K562 (cell line): Measurements from ENCODE around the gene ALOXE3. TPM values are rescaled to one million over a fixed set of nuclear protein-coding genes. Genes with fewer than 3 reads are reported as not detected.
A peak's percentile ranks its signal among the peaks of the same experiment; 100 is the strongest.

Source experiments
- ARID1B ChIP-seq: fragments of 450-650 bp; IDR thresholded peaks from 2 replicates; pipeline ENCODE4 v1.6.1; 2016; ENCODE audit warnings: antibody characterized with exemption, mild to moderate bottlenecking, inconsistent platforms
- ARNT ChIP-seq, 2 experiments: fragments of 450-650 bp; IDR thresholded peaks; 2 replicates each; pipeline ENCODE4 v1.6.1; 2016; ENCODE audit warnings: mild to moderate bottlenecking in 1 of 2
- CBX2 ChIP-seq: fragments of 200-600 bp; sonication (generic); IDR thresholded peaks from one replicate; pipeline ENCODE4 v1.6.1; 2012; ENCODE audit warnings: mild to moderate bottlenecking, low read length, inconsistent platforms; ENCODE audit not compliant: insufficient read depth, poor library complexity, severe bottlenecking
- ESRRB ChIP-seq: fragments of 250-450 bp; sonication (Bioruptor Pico); IDR thresholded peaks from 2 replicates; pipeline ENCODE4 v1.5.0; 2020; ENCODE audit warnings: mild to moderate bottlenecking, moderate library complexity, borderline replicate concordance
- FOSL1 ChIP-seq: fragments of 200-800 bp; sonication (Bioruptor generic); conservative IDR thresholded peaks from 2 replicates; pipeline ENCODE4 v1.6.1; 2016; ENCODE audit warnings: missing genetic modification characterization, missing compliant biosample characterization
- GATA2 ChIP-seq: sonication (generic); formaldehyde crosslinking; IDR thresholded peaks from 2 replicates; pipeline ENCODE4 v1.4.0; 2020; ENCODE audit warnings: mild to moderate bottlenecking, missing genetic modification reagents
- KLF6 ChIP-seq: fragments of 250-450 bp; sonication (Bioruptor Pico); IDR thresholded peaks from 2 replicates; pipeline ENCODE4 v1.4.0; 2020; ENCODE audit warnings: mild to moderate bottlenecking, moderate library complexity, borderline replicate concordance
- NR2C1 ChIP-seq, 2 experiments: fragments of 450-650 bp; IDR thresholded peaks; 2 replicates each; pipeline ENCODE4 v1.6.1; 2017; ENCODE audit warnings: mild to moderate bottlenecking in 2 of 2, antibody characterized with exemption in 1 of 2, inconsistent platforms in 1 of 2, missing compliant biosample characterization in 1 of 2, missing genetic modification characterization in 1 of 2
- NUFIP1 ChIP-seq: fragments of 450-650 bp; IDR thresholded peaks from 2 replicates; pipeline ENCODE4 v1.6.1; 2018; ENCODE audit not compliant: partially characterized antibody
- PRMT5 ChIP-seq: sonication (generic); formaldehyde crosslinking; IDR thresholded peaks from 2 replicates; pipeline ENCODE4 v1.5.0; 2020; ENCODE audit warnings: missing genetic modification reagents
- RBBP5 ChIP-seq: fragments of 200-600 bp; sonication (generic); IDR thresholded peaks from 2 replicates; pipeline ENCODE4 v1.6.1; 2012; ENCODE audit warnings: borderline replicate concordance, mild to moderate bottlenecking, low read length, control low read depth, inconsistent platforms; ENCODE audit not compliant: insufficient read depth, poor library complexity, severe bottlenecking
- ZFP1 ChIP-seq: fragments of 450-650 bp; formaldehyde crosslinking; IDR thresholded peaks from 2 replicates; pipeline ENCODE4 v1.4.0; 2020; ENCODE audit warnings: mild to moderate bottlenecking, mixed read lengths
- ZNF551 ChIP-seq: fragments of 250-450 bp; sonication (Bioruptor Pico); IDR thresholded peaks from 2 replicates; pipeline ENCODE4 v1.5.0; 2021; ENCODE audit warnings: mild to moderate bottlenecking, moderate library complexity
- polyA plus RNA-seq, 8 experiments: library from polyadenylated mRNA; depleted of rRNA in 4 of 8; stranded (reverse) in 5 of 8; unstranded in 3 of 8; fragments of >200 nt; fragmentation: Nextera tagmentation in 2 of 8; fragmentation: Illumina TruSeq in 1 of 8; extraction: Ambion mirVana in 2 of 8; extraction: Trizol in 1 of 8; gene quantifications; 2 replicates each; pipeline versions ENCODE4 v1.2.1 to v1.2.3, GENCODE V29; 2011 to 2014; ENCODE audit warnings: inconsistent platforms in 1 of 8, missing spikeins in 1 of 8
- total RNA-seq, 7 experiments: library from RNA; depleted of rRNA in 6 of 7; stranded (reverse); fragments of >200 nt in 6 of 7; fragmentation: Illumina TruSeq in 2 of 7; extraction: Trizol in 2 of 7; gene quantifications; 2 replicates each; pipeline versions ENCODE4 v1.2.1 to v1.2.3, GENCODE V29; 2011 to 2021; ENCODE audit warnings: low replicate concordance in 1 of 7
- TF ChIP-seq, protein P1 (sequence below): fragments of 200-400 bp; formaldehyde crosslinking; IDR thresholded peaks from 2 replicates; pipeline ENCODE4 v1.6.1; 2017; ENCODE audit warnings: mild to moderate bottlenecking, low read depth, low read length, moderate library complexity
- TF ChIP-seq, protein P2 (sequence below): fragments of 250-450 bp; sonication (Bioruptor Pico); IDR thresholded peaks from 2 replicates; pipeline ENCODE4 v1.6.1; 2021; ENCODE audit warnings: mild to moderate bottlenecking

Gene ALOXE3
- total and polyA plus RNA-seq, 9 of the 15 experiments (the other 6 are each of a cell fraction or from before 2014, with no cell fraction given), result 0.04 TPM; not detected in 8

DNA sequence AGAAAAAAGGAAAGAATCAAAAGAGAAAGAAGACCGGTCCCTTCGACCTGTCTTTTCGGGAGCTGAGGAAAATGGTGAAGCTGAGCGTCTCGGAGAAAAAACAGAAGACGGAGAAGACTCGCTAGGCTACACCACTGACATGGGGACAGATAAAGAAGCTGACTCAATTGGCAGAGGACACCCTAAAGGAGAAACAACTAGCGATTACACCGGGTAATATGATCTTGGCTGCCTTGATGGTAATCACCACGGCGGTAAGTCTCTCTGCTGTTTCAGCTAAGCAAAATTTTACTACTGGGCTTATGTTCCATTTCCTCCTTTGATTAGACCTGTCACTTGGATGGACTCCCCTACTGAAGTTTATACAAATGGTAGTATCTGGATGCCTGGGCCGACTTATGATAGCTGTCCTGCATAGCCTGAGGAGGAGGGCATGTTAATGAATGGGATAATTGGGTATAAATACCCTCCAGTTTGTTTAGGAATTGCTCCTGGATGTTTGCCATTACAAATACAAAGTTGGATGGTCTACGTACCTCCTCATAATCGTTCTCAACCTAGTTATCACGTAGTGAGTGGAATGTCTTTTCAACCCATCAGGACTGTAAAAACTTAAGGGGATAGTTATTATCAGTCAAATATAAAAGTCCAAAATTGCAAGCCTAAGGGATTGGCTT lies 55.4 kb downstream of the ALOXE3 start (continued):
- TF ChIP-seq, protein P1, sequence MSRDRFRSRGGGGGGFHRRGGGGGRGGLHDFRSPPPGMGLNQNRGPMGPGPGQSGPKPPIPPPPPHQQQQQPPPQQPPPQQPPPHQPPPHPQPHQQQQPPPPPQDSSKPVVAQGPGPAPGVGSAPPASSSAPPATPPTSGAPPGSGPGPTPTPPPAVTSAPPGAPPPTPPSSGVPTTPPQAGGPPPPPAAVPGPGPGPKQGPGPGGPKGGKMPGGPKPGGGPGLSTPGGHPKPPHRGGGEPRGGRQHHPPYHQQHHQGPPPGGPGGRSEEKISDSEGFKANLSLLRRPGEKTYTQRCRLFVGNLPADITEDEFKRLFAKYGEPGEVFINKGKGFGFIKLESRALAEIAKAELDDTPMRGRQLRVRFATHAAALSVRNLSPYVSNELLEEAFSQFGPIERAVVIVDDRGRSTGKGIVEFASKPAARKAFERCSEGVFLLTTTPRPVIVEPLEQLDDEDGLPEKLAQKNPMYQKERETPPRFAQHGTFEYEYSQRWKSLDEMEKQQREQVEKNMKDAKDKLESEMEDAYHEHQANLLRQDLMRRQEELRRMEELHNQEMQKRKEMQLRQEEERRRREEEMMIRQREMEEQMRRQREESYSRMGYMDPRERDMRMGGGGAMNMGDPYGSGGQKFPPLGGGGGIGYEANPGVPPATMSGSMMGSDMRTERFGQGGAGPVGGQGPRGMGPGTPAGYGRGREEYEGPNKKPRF, result no peak
- TF ChIP-seq CBX2 (no peak), GATA2 (0 out of 2 replicates have a peak, but pooled peaks have one; percentile 11), ARID1B (peak; percentile 51; the same call in 1 of the 2 replicates), ARNT (IDR thresholded peaks at IDR 0.05) (no peak), RBBP5 (peak; percentile 41), ZNF551 (CRISPR knock-in tag) (no peak), ZFP1 (CRISPR knock-in tag) (no peak), FOSL1 (peak; percentile 50; the same call in 1 of the 2 replicates), NUFIP1 (no peak), KLF6 (CRISPR knock-in tag) (no peak), ESRRB (CRISPR knock-in tag) (no peak), PRMT5 (no peak), NR2C1 (IDR thresholded peaks at IDR 0.05) (no peak), NR2C1 (tag; IDR thresholded peaks at IDR 0.05) (no peak)
- TF ChIP-seq, protein P2, sequence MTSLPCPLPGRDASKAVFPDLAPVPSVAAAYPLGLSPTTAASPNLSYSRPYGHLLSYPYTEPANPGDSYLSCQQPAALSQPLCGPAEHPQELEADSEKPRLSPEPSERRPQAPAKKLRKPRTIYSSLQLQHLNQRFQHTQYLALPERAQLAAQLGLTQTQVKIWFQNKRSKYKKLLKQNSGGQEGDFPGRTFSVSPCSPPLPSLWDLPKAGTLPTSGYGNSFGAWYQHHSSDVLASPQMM, result no peak
- TF ChIP-seq, all 486 proteins: peak for 26
